H1 (cell line): ENCODE data around the gene FAM184B. TPM values are rescaled to one million over a fixed set of nuclear protein-coding genes. Genes with fewer than 3 reads are reported as not detected.

Experiments used
- CTCF ChIA-PET: fragments of 300-600 bp; sonication (Branson Sonifier 250); formaldehyde crosslinking; loops from one replicate; lab custom pipeline; 2021; ENCODE audit not compliant: partially characterized antibody; lab: Charles Lee
- POLR2A ChIA-PET: fragments of 300-600 bp; sonication (Branson Sonifier 250); formaldehyde crosslinking; loops from one replicate; lab custom pipeline; 2021; ENCODE audit warnings: inconsistent platforms; ENCODE audit not compliant: partially characterized antibody; lab: Charles Lee
- DNase-seq, 2 experiments: peaks; one replicate each; pipeline versions ENCODE4 v3.0.0 to v3.0.0-alpha.2; 2010 to 2022; ENCODE audit warnings: low spot score in 2 of 2, low read depth in 1 of 2, mixed read lengths in 1 of 2
- FAIRE-seq: peaks from 2 replicates; lab custom pipeline; 2011; peaks lifted over from hg19 to GRCh38; lab: Jason Lieb, UNC
- H2AFZ ChIP-seq: 2 replicates; pipeline ENCODE4 v1.8.1; 2012; ENCODE audit warnings: low read length, inconsistent platforms
- H2AK5ac ChIP-seq: 2 replicates; pipeline ENCODE4 v1.6.1; 2013; ENCODE audit warnings: low read depth, low read length
- H2BK120ac ChIP-seq: replicated peaks from 2 replicates; pipeline ENCODE3; 2013; ENCODE audit warnings: low read depth, low read length, inconsistent platforms
- H2BK12ac ChIP-seq: 2 replicates; pipeline ENCODE4 v1.6.1; 2013; ENCODE audit warnings: low read depth, low read length
- H2BK15ac ChIP-seq: 2 replicates; pipeline ENCODE4 v1.6.1; 2013; ENCODE audit warnings: low read length
- H2BK20ac ChIP-seq: 2 replicates; pipeline ENCODE4 v1.6.1; 2013; ENCODE audit warnings: low read length
- H2BK5ac ChIP-seq: 2 replicates; pipeline ENCODE4 v1.6.1; 2013; ENCODE audit warnings: low read depth, low read length
- H3K14ac ChIP-seq: 2 replicates; pipeline ENCODE4 v1.6.1; 2013; ENCODE audit warnings: inconsistent platforms; ENCODE audit not compliant: insufficient read length
- H3K18ac ChIP-seq: 2 replicates; pipeline ENCODE4 v1.6.1; 2013; ENCODE audit warnings: low read length; ENCODE audit errors: extremely low read depth
- H3K23ac ChIP-seq: 2 replicates; pipeline ENCODE4 v1.6.1; 2013; ENCODE audit warnings: inconsistent platforms; ENCODE audit not compliant: insufficient read length
- H3K23me2 ChIP-seq: 2 replicates; pipeline ENCODE4 v1.6.1; 2013; ENCODE audit warnings: low read depth, low read length
- H3K27ac ChIP-seq: 2 replicates; pipeline ENCODE4 v1.6.1; 2011; ENCODE audit warnings: low read depth, low read length, inconsistent platforms
- H3K27me3 ChIP-seq, 4 experiments: replicated peaks in 1 of 4; 1 replicate in 1 of 4; 2 replicates in 3 of 4; pipeline versions ENCODE4 v1.6.1 to v1.8.1; 2011 to 2013; ENCODE audit warnings: low read length in 3 of 4, mild to moderate bottlenecking in 3 of 4, inconsistent platforms in 2 of 4, mixed read lengths in 2 of 4, moderate library complexity in 1 of 4; ENCODE audit not compliant: control insufficient read depth in 3 of 4, insufficient read depth in 3 of 4; ENCODE audit errors: extremely low read depth in 1 of 4
- H3K36me3 ChIP-seq, 4 experiments: 2 replicates each; pipeline versions ENCODE4 v1.6.1 to v1.8.1; 2011 to 2013; ENCODE audit warnings: mild to moderate bottlenecking in 4 of 4, low read length in 3 of 4, moderate library complexity in 2 of 4, control low read depth in 1 of 4, inconsistent platforms in 1 of 4; ENCODE audit not compliant: insufficient read depth in 4 of 4, control insufficient read depth in 2 of 4
- H3K4ac ChIP-seq: replicated peaks from 2 replicates; pipeline ENCODE3; 2013; ENCODE audit warnings: low read length, low read depth, mixed read lengths, inconsistent platforms; ENCODE audit not compliant: insufficient read length
- H3K4me1 ChIP-seq, 4 experiments: replicated peaks in 1 of 4; 1 replicate in 1 of 4; 2 replicates in 3 of 4; pipeline versions ENCODE4 v1.6.1 to v1.8.1; 2011 to 2013; ENCODE audit warnings: low read length in 3 of 4, inconsistent platforms in 2 of 4, mixed read lengths in 1 of 4; ENCODE audit not compliant: insufficient read depth in 4 of 4, control insufficient read depth in 3 of 4
- H3K4me2 ChIP-seq, 2 experiments: 2 replicates each; pipeline versions ENCODE4 v1.6.1 to v1.8.1; 2011 to 2013; ENCODE audit warnings: low read depth in 2 of 2, low read length in 2 of 2, control low read depth in 1 of 2, inconsistent platforms in 1 of 2, mild to moderate bottlenecking in 1 of 2; ENCODE audit not compliant: insufficient read depth in 1 of 2
- H3K4me3 ChIP-seq, 4 experiments: fragments of 200-600, 300-600 bp in 1 of 4; sonication (generic), shearing (Covaris generic), sonication (Bioruptor Twin) in 1 of 4; 2 replicates each; pipeline versions ENCODE4 v1.5.1 to v1.8.1; 2011 to 2016; ENCODE audit warnings: low read length in 4 of 4, low read depth in 3 of 4, control low read depth in 2 of 4, inconsistent platforms in 2 of 4, mild to moderate bottlenecking in 2 of 4, mixed read lengths in 1 of 4, moderate library complexity in 1 of 4; ENCODE audit not compliant: insufficient read depth in 2 of 4; ENCODE audit errors: extremely low read depth in 1 of 4
- H3K56ac ChIP-seq: replicated peaks from 2 replicates; pipeline ENCODE3; 2013; ENCODE audit warnings: low read depth, mild to moderate bottlenecking, mixed read lengths, low read length, inconsistent platforms; ENCODE audit not compliant: insufficient read length
- H3K79me1 ChIP-seq: 2 replicates; pipeline ENCODE4 v1.6.1; 2013; ENCODE audit warnings: low read depth, low read length, control low read depth
- H3K79me2 ChIP-seq, 2 experiments: 2 replicates each; pipeline versions ENCODE4 v1.6.1 to v1.8.1; 2012 to 2013; ENCODE audit warnings: low read length in 2 of 2, mild to moderate bottlenecking in 2 of 2, inconsistent platforms in 1 of 2; ENCODE audit not compliant: insufficient read depth in 2 of 2, control insufficient read depth in 1 of 2
- H3K9ac ChIP-seq, 4 experiments: replicated peaks in 1 of 4; 1 replicate in 1 of 4; 2 replicates in 3 of 4; pipeline versions ENCODE4 v1.6.1 to v1.8.1; 2011 to 2013; ENCODE audit warnings: low read depth in 3 of 4, low read length in 3 of 4, control low read depth in 2 of 4, mild to moderate bottlenecking in 2 of 4, moderate library complexity in 2 of 4, inconsistent platforms in 1 of 4; ENCODE audit errors: extremely low read depth in 1 of 4
- H3K9me3 ChIP-seq, 2 experiments: 2 replicates each; pipeline versions ENCODE4 v1.6.1 to v1.8.1; 2012 to 2013; ENCODE audit warnings: mild to moderate bottlenecking in 2 of 2, moderate library complexity in 2 of 2, control low read depth in 1 of 2, inconsistent platforms in 1 of 2, low read depth in 1 of 2, low read length in 1 of 2, mixed read lengths in 1 of 2; ENCODE audit not compliant: insufficient read depth in 2 of 2
- H4K20me1 ChIP-seq, 2 experiments: replicated peaks in 1 of 2; 2 replicates each; pipeline versions ENCODE3 to v1.8.1; 2011 to 2013; ENCODE audit warnings: inconsistent platforms in 2 of 2, low read length in 2 of 2, mild to moderate bottlenecking in 1 of 2; ENCODE audit not compliant: insufficient read depth in 2 of 2, control insufficient read depth in 1 of 2
- H4K5ac ChIP-seq: 2 replicates; pipeline ENCODE4 v1.6.1; 2013; ENCODE audit warnings: low read length, low read depth, mixed read lengths, inconsistent platforms; ENCODE audit not compliant: insufficient read length
- H4K8ac ChIP-seq: 2 replicates; pipeline ENCODE4 v1.8.0; 2013; ENCODE audit warnings: mild to moderate bottlenecking, moderate library complexity, low read length, inconsistent platforms; ENCODE audit not compliant: insufficient read depth; ENCODE audit errors: extremely low read depth
- H4K91ac ChIP-seq: replicated peaks from 2 replicates; pipeline ENCODE3; 2013; ENCODE audit warnings: low read length, mixed read lengths, inconsistent platforms; ENCODE audit not compliant: insufficient read length
- BRCA1 ChIP-seq: IDR thresholded peaks from 2 replicates; pipeline ENCODE4 v1.6.1; 2012; ENCODE audit warnings: low read depth, low read length, improper control_type of control experiment
- CBX8 ChIP-seq: fragments of 300-800, 300-1000 bp; sonication (generic); IDR thresholded peaks from 2 replicates; pipeline ENCODE4 v1.7.1; 2016; ENCODE audit warnings: low read depth, low read length, borderline replicate concordance
- CHD1 ChIP-seq: IDR thresholded peaks from 2 replicates; pipeline ENCODE4 v1.6.1; 2012; ENCODE audit warnings: low read depth, low read length, improper control_type of control experiment
- EGR1 ChIP-seq: IDR thresholded peaks from 2 replicates; pipeline ENCODE4 v1.6.1; 2011; ENCODE audit warnings: low read depth, low read length, borderline replicate concordance
- EP300 ChIP-seq, 2 experiments: IDR thresholded peaks; 1 replicate in 1 of 2; 2 replicates in 1 of 2; pipeline ENCODE4 v1.6.1; 2011 to 2012; ENCODE audit warnings: low read depth in 2 of 2, low read length in 2 of 2, mild to moderate bottlenecking in 2 of 2, borderline replicate concordance in 1 of 2, inconsistent platforms in 1 of 2, moderate library complexity in 1 of 2
- KDM1A ChIP-seq: fragments of 200-600, 300-600 bp; sonication (generic); IDR thresholded peaks from 2 replicates; pipeline ENCODE4 v1.7.1; 2016; ENCODE audit warnings: mild to moderate bottlenecking, low read length, borderline replicate concordance
- KDM4A ChIP-seq: IDR thresholded peaks from one replicate; pipeline ENCODE4 v1.7.1; 2012; ENCODE audit warnings: low read depth, mild to moderate bottlenecking, moderate library complexity, low read length, inconsistent platforms; ENCODE audit not compliant: severe bottlenecking
- NRF1 ChIP-seq: IDR thresholded peaks from 2 replicates; pipeline ENCODE4 v1.6.1; 2011; ENCODE audit warnings: mild to moderate bottlenecking, low read depth, low read length, improper control_type of control experiment
- PHF8 ChIP-seq: fragments of 200-600 bp; sonication (generic); conservative IDR thresholded peaks from 2 replicates; pipeline ENCODE4 v1.7.1; 2012; ENCODE audit warnings: low read depth, mild to moderate bottlenecking, inconsistent platforms, low read length, moderate library complexity
- RNF2 ChIP-seq: fragments of 200-900, 300-1000 bp; sonication (generic); IDR thresholded peaks from 2 replicates; pipeline ENCODE4 v1.7.1; 2016; ENCODE audit warnings: borderline replicate concordance, low read depth, mild to moderate bottlenecking, antibody characterized with exemption, low read length; ENCODE audit not compliant: poor library complexity, severe bottlenecking; ENCODE audit errors: missing control alignments
- SIRT6 ChIP-seq: IDR thresholded peaks from one replicate; pipeline ENCODE4 v1.7.1; 2012; ENCODE audit warnings: low read length, inconsistent platforms
- SIX5 ChIP-seq: IDR thresholded peaks from 2 replicates; pipeline ENCODE4 v1.6.1; 2011; ENCODE audit warnings: mild to moderate bottlenecking, low read depth, low read length
- TEAD4 ChIP-seq: IDR thresholded peaks from 2 replicates; pipeline ENCODE4 v1.6.1; 2012; ENCODE audit warnings: low read depth, low read length, inconsistent platforms, mixed read lengths
- ZNF274 ChIP-seq: IDR thresholded peaks from 2 replicates; pipeline ENCODE4 v1.7.0; 2012; ENCODE audit warnings: low read length, borderline replicate concordance; ENCODE audit errors: extremely low read depth
- WGBS, 2 experiments: shearing (Covaris generic) in 1 of 2; methylation state at CpG; one replicate each; pipeline versions ENCODE4 v1.1.6 to v1.1.7; 2013 to 2015; ENCODE audit warnings: low lambda C conversion rate in 2 of 2, mixed read lengths in 2 of 2, inconsistent platforms in 1 of 2, low coverage in 1 of 2, missing lambda C conversion rate in 1 of 2; ENCODE audit not compliant: insufficient replicate concordance in 2 of 2, insufficient coverage in 1 of 2, insufficient read length in 1 of 2; ENCODE audit errors: extremely low coverage in 1 of 2, missing lambda C conversion rate in 1 of 2; 5-methylcytosine and 5-hydroxymethylcytosine counted together
- polyA plus RNA-seq, 7 experiments: library from polyadenylated mRNA; depleted of rRNA in 3 of 7; stranded (reverse) in 5 of 7; unstranded in 2 of 7; fragments of >200 nt in 5 of 7; fragments of 200-250 nt in 2 of 7; gene quantifications; 1 replicate in 5 of 7; 2 replicates in 1 of 7; 4 replicates in 1 of 7; pipeline versions ENCODE4 v1.2.1 to v1.2.3, GENCODE V29; 2011 to 2013; ENCODE audit warnings: missing spikeins in 2 of 7, mixed read lengths in 2 of 7
- total RNA-seq: library from RNA; stranded (reverse); fragmentation: NEBNext Ultra II Directional; extraction: Animal tissue kit (Norgen Biotek cat#: 25700); gene quantifications from 2 replicates; pipeline ENCODE4 v1.2.1, GENCODE V29; 2021

FAM184B gene
- total and polyA plus RNA-seq, 2 of the 8 experiments (the other 6 are each of a cell fraction or from before 2014, with no cell fraction given): 0.05 to 0.39 TPM

- H3K18ac ChIP-seq: no peak overlapping the region
- H4K8ac ChIP-seq: no peak overlapping the region
- no peaks in the 10 kb centered on the region for H3K79me2 ChIP-seq
- ChIA-PET CTCF (interaction anchor here (0.9 to 1.0 kb wide), 2 partner anchors 27 to 55 kb away, joined by 3 to 4 read pairs; no protein-coding TSS in a partner anchor), POLR2A (interaction anchor here (0.7 kb wide), 1 partner anchor 230 kb away, joined by 3 read pairs; no protein-coding TSS in a partner anchor)
- no peak overlapping the region for H2BK12ac ChIP-seq
- H3K23me2 ChIP-seq: no peaks in the 10 kb centered on the region
- no peak overlapping the region for H3K4me2 ChIP-seq
- no peak overlapping the region for H2AFZ ChIP-seq
- DNase-seq (no peak), FAIRE-seq (no peak)
- 60% methylated on average over 1 of the region's 1 CpG; no CpG with 5 or more reads in 1 of the 2 experiments for WGBS, 2 experiments
- no peak overlapping the region for H3K56ac ChIP-seq
- no peak overlapping the region for H4K5ac ChIP-seq
- H3K27me3 ChIP-seq: no peaks in the 10 kb centered on the region
- H3K4me1 ChIP-seq: peaks cover 0 to 7% (median 3%) of the 10 kb centered on the region in 4 experiments; a peak in 5 of 7 replicates
- H2BK5ac ChIP-seq: no peak overlapping the region
- no peak overlapping the region for H2BK20ac ChIP-seq
- H3K4me3 ChIP-seq: no peak overlapping the region
- H3K9ac ChIP-seq: no peak overlapping the region
- no peaks in the 10 kb centered on the region for H3K36me3 ChIP-seq
- 0 out of 4 replicates have a peak, but pooled peaks cover 0 to 2% of the 10 kb centered on the region in 2 experiments for H3K9me3 ChIP-seq
- H3K27ac ChIP-seq: no peak overlapping the region
- H4K91ac ChIP-seq: no peak overlapping the region
- H3K14ac ChIP-seq: no peak overlapping the region
- no peak overlapping the region for H3K23ac ChIP-seq
- no peaks in the 10 kb centered on the region for H3K79me1 ChIP-seq
- no peaks in the 10 kb centered on the region for H4K20me1 ChIP-seq
- no peak overlapping the region for H2BK15ac ChIP-seq
- H3K4ac ChIP-seq: no peak overlapping the region
- no peak overlapping the region for H2AK5ac ChIP-seq
- H2BK120ac ChIP-seq: no peak overlapping the region
- TF ChIP-seq RNF2: no peak
- TF ChIP-seq CHD1: no peak
- TF ChIP-seq EGR1: no peak
- TF ChIP-seq KDM1A: no peak
- TF ChIP-seq SIRT6: no peak
- TF ChIP-seq NRF1: no peak
- TF ChIP-seq KDM4A: no peak
- TF ChIP-seq CBX8: no peak
- no peak for TF ChIP-seq EP300 (IDR thresholded peaks at IDR 0.05; ENCODE audit: borderline replicate concordance in 1 of 2, low read depth in 2 of 2, low read length in 2 of 2)
- TF ChIP-seq SIX5: no peak
- TF ChIP-seq TEAD4: no peak
- TF ChIP-seq PHF8: no peak
- TF ChIP-seq BRCA1: no peak
- TF ChIP-seq ZNF274: no peak
Observed at GRCh38 chr4:17761062-17761461, 20.4 kb downstream of the FAM184B start.
